SJCRH30 (cell line): ENCODE measurements around the gene AGTRAP. TPM values are rescaled to one million over a fixed set of nuclear protein-coding genes. Genes with fewer than 3 reads are reported as not detected.
A peak's percentile ranks its signal among the peaks of the same experiment; 100 is the strongest.

Source experiments
- DNase-seq, 2 experiments: peaks; one replicate each; pipeline ENCODE4 v3.0.0-alpha.2; 2015 to 2020
- H3K27ac ChIP-seq: fragments of 250-450 bp; sonication (Bioruptor Pico); 2 replicates; pipeline ENCODE4 v1.5.1; 2020; ENCODE audit warnings: mild to moderate bottlenecking, moderate library complexity
- H3K27me3 ChIP-seq: fragments of 250-450 bp; sonication (Bioruptor Pico); 2 replicates; pipeline ENCODE4 v1.5.1; 2020; ENCODE audit warnings: mild to moderate bottlenecking, moderate library complexity
- H3K36me3 ChIP-seq: fragments of 250-450 bp; sonication (Bioruptor Pico); 2 replicates; pipeline ENCODE4 v1.5.1; 2020; ENCODE audit warnings: mild to moderate bottlenecking, moderate library complexity
- H3K4me1 ChIP-seq: fragments of 250-450 bp; sonication (Bioruptor Pico); 2 replicates; pipeline ENCODE4 v1.5.1; 2020; ENCODE audit warnings: mild to moderate bottlenecking, moderate library complexity
- H3K4me3 ChIP-seq: fragments of 250-450 bp; sonication (Bioruptor Pico); 2 replicates; pipeline ENCODE4 v1.5.1; 2020; ENCODE audit warnings: mild to moderate bottlenecking, moderate library complexity
- H3K9me3 ChIP-seq: fragments of 250-450 bp; sonication (Bioruptor Pico); replicated peaks from 2 replicates; pipeline ENCODE4 v1.5.1; 2020; ENCODE audit warnings: mild to moderate bottlenecking, moderate library complexity
- total RNA-seq: library from RNA; depleted of rRNA; stranded (reverse); fragments of >200 nt; shearing (Covaris generic); gene quantifications from 2 replicates; pipeline ENCODE4 v1.2.3, GENCODE V29; 2014

AGTRAP gene
- total RNA-seq, 1 experiment from 2014 or later: 13.0 TPM

DNA sequence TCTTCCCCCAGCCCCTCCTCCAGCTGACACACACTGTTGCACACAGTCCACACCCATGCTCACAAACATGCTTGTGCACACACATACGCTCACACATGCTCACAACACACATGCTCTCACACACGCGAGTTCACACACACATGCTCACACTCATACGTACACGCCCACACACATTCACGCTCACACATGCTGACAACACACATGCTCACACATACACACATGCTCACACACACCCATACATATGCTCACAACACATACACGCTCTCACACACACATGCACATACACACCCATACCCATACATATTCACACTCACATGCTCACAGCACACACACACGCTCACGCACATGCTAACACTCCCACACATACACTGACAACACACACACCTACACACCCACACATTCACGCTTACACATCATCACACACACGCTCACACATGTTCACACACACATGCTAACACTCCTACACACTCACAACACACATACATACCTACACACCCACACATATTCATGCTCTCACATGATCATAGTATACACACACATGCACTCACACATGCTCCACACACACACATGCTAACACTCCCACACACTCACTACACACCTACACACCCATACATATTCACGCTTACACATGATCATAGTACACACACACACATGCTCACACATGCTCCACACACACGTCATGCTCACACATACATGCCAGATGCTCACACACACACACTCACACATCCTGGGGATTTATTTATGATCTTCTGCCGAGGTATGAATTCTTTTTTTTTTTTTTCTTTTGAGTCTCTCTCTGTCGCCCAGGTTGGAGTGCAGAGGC lies 33.7 kb upstream of the AGTRAP start:
- DNase-seq: no peak
- no peaks in the 10 kb centered on the region for H3K36me3 ChIP-seq
- peaks cover 27% of the 10 kb centered on the region for H3K4me1 ChIP-seq
- H3K27me3 ChIP-seq: no peaks in the 10 kb centered on the region
- H3K27ac ChIP-seq: peak overlapping the region; percentile 78; the same call in 1 of the 2 replicates
- H3K9me3 ChIP-seq: no peaks in the 10 kb centered on the region
- H3K4me3 ChIP-seq: peak overlapping the region; percentile 52

DNA sequence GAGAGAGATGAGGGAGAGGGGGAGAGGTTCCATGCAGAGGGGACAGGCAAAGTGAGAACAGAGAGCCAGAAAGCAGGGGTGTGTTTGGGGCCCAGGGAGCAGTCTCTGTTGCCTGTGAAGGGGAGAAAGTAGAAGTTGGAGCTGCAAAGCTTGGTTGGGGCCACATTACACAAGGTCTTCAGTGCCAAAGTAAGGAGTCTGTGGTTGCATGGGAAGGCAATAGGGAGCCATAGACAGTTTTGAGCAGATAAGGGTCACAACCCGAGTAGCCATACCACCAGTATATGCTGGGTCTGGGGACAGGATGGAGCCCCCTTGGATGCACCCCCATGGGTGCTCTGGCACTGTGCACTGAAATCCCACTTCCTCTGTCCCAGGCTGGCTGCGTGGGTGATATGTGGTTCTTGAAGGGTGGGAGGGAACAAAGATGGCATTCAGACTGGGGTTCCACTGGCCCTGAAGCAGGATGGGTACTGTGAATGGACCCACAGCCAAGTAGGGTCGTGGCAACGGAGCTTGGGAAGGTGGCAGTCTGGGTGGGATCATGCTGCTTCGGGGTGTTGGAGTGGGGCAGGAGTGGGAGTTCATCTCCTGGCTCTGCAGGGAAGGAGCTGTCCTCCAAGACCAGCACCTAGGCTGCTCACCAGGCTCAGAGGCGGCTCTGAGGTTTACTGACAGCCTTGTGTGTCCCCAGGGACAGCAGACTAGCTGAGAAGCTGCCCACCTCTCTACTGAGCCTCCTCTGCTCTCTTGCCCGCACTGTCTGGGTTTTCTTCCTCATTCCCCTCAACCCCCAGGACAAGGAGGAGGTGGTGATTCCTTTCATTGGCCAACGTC lies 32.4 kb upstream of the AGTRAP start:
- H3K27me3 ChIP-seq: no peaks in the 10 kb centered on the region
- no peak for DNase-seq
- H3K4me3 ChIP-seq: no peak overlapping the region
- H3K36me3 ChIP-seq: no peaks in the 10 kb centered on the region
- H3K27ac ChIP-seq: no peak overlapping the region
- peaks cover 21% of the 10 kb centered on the region for H3K4me1 ChIP-seq
- H3K9me3 ChIP-seq: no peaks in the 10 kb centered on the region

DNA sequence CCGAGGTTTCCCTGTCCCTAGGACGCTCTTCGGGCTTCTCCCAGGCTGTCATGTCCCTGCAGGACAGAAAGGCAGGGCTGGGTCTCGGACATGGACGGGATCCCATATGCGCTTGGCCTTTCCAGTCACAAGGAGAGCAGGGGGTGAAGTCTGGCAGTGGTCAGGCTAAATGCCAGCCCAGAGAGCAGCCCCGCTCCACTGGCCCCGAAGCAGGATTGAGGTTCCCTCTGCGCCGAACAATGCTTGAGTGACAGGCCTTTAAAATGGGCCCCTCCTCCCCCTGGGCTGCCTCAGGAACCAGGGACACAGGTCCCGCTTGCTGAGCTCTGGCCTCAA lies 31.8 kb upstream of the AGTRAP start:
- Histone ChIP-seq H3K27ac (no peak overlapping the region), H3K36me3 (no peaks in the 10 kb centered on the region), H3K27me3 (no peaks in the 10 kb centered on the region), H3K4me3 (no peak overlapping the region), H3K9me3 (no peaks in the 10 kb centered on the region), H3K4me1 (peaks cover 19% of the 10 kb centered on the region)
- DNase-seq: no peak

DNA sequence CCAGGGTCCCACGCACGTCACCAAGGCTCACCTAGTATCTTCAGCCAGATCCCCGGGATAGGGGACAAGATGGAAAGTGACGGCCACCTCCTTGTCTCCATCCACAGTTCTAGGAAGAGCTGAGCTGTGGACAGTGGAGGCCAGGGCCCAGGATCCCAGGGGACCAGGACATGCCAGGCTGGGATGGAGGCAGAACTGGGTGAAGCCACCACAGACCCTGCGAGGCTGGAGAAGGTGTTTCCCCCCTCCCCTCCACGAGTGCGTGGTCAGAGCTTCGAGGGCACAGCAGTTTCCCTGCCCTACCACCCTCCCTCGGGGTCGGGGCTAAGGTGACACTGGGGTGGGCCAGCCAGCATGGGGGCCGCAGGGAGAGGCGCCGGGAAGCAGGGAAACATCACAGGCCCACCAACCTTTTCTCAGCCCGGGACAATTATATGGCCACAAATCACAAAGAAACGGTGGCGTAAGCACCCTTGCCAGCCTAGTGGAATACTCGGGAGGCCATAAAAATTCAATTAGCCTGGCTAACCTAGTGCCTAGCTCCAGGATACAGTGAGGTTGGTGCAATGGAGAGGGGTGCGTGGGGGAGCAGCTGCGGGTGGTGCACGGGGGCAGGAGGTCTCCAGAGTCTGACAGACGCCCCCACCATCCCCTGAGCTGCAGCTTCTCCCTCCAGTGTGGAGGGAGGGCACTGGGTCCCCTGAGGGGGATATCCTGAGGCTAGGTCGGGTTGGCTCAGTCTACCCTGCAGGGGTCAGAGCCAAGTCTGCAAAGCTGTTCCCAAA lies 31.1 kb upstream of the AGTRAP start:
- no peak overlapping the region for H3K4me3 ChIP-seq
- H3K36me3 ChIP-seq: no peaks in the 10 kb centered on the region
- H3K27ac ChIP-seq: no peak overlapping the region
- no peaks in the 10 kb centered on the region for H3K27me3 ChIP-seq
- no peak for DNase-seq
- H3K9me3 ChIP-seq: no peaks in the 10 kb centered on the region
- peaks cover 15% of the 10 kb centered on the region for H3K4me1 ChIP-seq

DNA sequence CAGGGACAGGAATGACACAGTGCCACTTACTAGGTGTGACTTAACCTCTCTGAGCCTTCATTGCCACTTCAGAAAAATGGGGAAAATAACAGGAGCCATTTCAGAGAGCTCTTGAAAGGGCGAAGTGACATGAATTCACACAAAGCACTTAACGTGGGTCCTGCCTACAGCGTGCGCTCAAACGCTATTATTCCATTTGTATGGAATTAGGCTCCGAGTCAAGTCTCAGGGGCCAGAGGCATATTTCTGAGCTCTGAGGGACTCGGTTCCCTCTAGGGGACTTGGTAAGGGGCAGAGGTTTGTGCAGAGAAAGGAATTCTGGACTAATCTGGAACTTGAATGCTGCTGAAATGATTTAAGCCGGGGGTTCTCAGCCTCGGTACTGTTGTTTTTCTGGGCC lies 30.3 kb upstream of the AGTRAP start:
- Histone ChIP-seq H3K4me3 (no peak overlapping the region), H3K27me3 (no peaks in the 10 kb centered on the region), H3K36me3 (no peaks in the 10 kb centered on the region), H3K4me1 (peaks cover 10% of the 10 kb centered on the region), H3K27ac (no peak overlapping the region), H3K9me3 (no peaks in the 10 kb centered on the region)
- no peak for DNase-seq

DNA sequence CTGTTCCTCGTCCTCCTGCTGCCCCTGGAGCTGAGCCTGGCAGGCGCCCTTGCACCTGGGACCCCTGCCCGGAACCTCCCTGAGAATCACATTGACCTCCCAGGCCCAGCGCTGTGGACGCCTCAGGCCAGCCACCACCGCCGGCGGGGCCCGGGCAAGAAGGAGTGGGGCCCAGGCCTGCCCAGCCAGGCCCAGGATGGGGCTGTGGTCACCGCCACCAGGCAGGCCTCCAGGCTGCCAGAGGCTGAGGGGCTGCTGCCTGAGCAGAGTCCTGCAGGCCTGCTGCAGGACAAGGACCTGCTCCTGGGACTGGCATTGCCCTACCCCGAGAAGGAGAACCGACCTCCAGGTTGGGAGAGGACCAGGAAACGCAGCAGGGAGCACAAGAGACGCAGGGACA lies 29.6 kb upstream of the AGTRAP start:
- DNase-seq: no peak
- no peak overlapping the region for H3K4me3 ChIP-seq
- no peaks in the 10 kb centered on the region for H3K36me3 ChIP-seq
- H3K9me3 ChIP-seq: no peaks in the 10 kb centered on the region
- peaks cover 8% of the 10 kb centered on the region for H3K4me1 ChIP-seq
- H3K27ac ChIP-seq: no peak overlapping the region
- no peaks in the 10 kb centered on the region for H3K27me3 ChIP-seq

DNA sequence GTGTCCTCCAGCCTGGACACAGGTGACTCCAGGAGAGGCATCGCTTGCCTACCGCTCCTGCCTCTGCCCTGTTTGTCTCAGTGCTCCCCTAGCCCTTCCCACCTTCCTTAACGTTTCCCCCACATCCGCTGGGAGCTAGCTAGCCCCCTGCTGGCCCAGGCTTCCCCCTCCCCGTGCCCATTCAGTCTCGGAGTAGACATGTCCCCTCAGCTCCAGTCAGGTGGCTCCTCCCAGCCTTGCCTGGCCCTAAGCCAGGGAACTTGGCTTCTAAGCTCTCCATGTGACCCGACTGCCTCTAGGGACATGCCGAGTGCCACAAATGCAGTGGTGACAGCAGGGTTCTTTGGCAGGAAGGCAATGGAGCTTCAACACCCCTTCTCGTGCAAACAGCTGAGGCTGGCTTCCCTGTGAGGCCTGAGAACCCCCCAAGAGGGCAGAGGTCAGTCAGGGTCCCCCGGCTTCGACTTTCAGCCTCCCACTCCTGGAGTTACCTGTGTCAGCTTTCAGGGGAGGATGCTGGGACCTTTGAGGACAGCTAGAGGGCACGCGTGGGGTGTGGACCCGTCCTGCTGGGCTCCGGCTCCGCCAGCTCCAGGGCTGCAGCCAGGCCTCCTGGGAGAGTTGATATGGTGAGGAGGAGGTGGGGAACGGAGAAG lies 28.2 kb upstream of the AGTRAP start:
- DNase-seq: peak; percentile 41 to 46
- Histone ChIP-seq H3K4me1 (no peaks in the 10 kb centered on the region; the same call in 1 of the 2 replicates), H3K27me3 (no peaks in the 10 kb centered on the region), H3K27ac (no peak overlapping the region), H3K4me3 (no peak overlapping the region), H3K36me3 (no peaks in the 10 kb centered on the region), H3K9me3 (no peaks in the 10 kb centered on the region)

DNA sequence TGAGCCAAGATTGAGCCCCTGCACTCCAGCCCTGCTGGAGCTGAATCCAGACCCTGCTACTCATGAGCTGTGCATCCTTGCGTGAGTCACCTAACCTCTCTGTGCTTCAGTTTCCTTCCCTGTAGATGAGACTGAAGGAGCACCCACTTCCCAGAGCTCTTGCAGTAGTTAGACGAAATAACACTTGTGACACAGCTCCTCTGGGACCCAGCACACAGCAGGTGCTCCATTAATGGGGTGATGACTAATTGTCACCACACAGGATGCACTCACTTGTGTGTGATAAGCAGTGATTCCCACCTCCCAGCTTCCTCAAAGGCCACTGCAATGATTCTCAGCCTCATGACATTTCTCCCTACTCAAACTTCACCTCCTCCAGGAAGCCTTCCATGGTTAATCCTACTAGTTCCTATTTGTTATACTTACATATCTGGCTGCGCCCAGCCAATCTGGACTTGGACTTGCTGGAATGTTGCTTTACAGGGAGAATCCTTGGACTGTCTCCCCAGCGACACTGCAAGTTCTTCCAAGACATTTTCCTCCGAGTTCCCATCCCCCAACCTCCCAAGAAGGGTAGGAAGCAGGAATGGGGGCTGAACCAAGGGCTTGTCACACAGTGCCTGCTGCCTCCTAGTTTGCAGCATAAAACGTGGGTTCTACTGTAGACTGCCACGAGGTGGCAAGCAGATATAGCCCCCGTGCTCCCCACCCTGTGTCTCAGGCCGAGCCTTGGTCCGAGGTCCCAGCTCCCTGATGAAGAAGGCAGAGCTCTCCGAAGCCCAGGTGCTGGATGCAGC lies 27.2 kb upstream of the AGTRAP start:
- DNase-seq: no peak
- no peak overlapping the region for H3K4me3 ChIP-seq
- H3K27ac ChIP-seq: no peak overlapping the region
- no peaks in the 10 kb centered on the region for H3K27me3 ChIP-seq
- no peaks in the 10 kb centered on the region; the same call in 1 of the 2 replicates for H3K4me1 ChIP-seq
- no peaks in the 10 kb centered on the region for H3K9me3 ChIP-seq
- H3K36me3 ChIP-seq: no peaks in the 10 kb centered on the region

DNA sequence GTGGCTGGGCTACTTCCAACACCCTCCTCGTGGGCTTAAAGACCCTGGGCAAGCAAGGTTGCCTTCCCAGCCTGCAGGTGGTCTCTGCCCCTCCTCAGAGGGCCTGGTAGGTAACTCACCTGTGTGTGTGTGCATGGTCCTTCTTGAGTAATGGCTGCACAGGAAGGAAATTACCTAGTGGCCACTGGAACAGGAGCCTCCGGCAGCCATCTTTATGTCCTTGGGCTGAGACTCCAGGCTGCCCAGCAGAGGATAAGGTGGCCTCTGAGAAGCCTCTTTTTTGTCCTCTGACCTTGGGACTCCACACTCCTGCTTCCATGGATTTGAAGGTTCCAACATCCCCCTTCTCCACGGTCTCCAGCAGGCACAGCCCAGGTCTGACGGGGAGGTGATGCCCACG lies 24.4 kb upstream of the AGTRAP start:
- Histone ChIP-seq H3K4me1 (no peaks in the 10 kb centered on the region; the same call in 1 of the 2 replicates), H3K27me3 (no peaks in the 10 kb centered on the region), H3K27ac (no peak overlapping the region), H3K36me3 (no peaks in the 10 kb centered on the region), H3K9me3 (no peaks in the 10 kb centered on the region), H3K4me3 (no peak overlapping the region)
- DNase-seq: no peak

DNA sequence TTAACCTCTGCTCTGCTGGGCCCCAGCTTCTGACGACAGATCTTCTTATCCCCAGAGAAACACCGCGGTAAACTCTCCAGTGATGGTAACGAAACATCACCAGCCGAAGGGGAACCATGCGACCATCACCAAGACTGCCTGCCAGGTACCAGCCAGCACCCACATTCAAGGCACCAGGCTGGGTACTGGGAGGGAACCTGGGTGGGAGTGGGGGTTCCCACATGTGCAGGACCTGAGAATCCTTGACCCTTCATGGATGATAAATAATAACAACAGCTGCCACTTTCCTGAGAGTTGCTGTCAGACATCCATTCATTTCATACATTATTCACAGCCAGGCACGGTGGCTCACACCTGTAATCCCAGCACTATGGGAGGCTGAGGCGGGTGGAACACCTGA lies 23.7 kb upstream of the AGTRAP start:
- DNase-seq: no peak
- H3K27me3 ChIP-seq: no peaks in the 10 kb centered on the region
- H3K4me3 ChIP-seq: no peak overlapping the region
- H3K27ac ChIP-seq: no peak overlapping the region
- no peaks in the 10 kb centered on the region for H3K9me3 ChIP-seq
- no peaks in the 10 kb centered on the region; the same call in 1 of the 2 replicates for H3K4me1 ChIP-seq
- H3K36me3 ChIP-seq: no peaks in the 10 kb centered on the region

DNA sequence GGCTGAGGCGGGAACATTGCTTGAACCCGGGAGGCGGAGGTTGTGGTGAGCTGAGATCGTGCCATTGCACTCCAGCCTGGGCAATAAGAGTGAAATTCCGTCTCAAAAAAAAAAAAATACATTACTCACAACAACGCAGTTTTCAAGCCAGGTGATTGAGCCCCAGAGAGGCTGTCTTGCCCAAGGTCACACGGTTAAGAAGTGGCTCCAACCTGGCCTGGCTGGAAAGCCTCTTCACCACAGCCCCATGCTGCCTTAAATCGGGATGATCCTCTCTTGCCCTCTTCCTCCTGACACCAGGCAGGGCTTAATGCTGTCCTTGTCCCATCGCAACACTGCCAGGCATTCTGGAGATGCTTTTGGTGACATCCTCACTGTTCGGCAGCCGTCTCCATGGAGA lies 22.8 kb upstream of the AGTRAP start:
- no peak for DNase-seq
- no peak overlapping the region for H3K27ac ChIP-seq
- H3K27me3 ChIP-seq: no peaks in the 10 kb centered on the region
- H3K4me3 ChIP-seq: no peak overlapping the region
- no peaks in the 10 kb centered on the region for H3K4me1 ChIP-seq
- no peaks in the 10 kb centered on the region for H3K9me3 ChIP-seq
- H3K36me3 ChIP-seq: no peaks in the 10 kb centered on the region

DNA sequence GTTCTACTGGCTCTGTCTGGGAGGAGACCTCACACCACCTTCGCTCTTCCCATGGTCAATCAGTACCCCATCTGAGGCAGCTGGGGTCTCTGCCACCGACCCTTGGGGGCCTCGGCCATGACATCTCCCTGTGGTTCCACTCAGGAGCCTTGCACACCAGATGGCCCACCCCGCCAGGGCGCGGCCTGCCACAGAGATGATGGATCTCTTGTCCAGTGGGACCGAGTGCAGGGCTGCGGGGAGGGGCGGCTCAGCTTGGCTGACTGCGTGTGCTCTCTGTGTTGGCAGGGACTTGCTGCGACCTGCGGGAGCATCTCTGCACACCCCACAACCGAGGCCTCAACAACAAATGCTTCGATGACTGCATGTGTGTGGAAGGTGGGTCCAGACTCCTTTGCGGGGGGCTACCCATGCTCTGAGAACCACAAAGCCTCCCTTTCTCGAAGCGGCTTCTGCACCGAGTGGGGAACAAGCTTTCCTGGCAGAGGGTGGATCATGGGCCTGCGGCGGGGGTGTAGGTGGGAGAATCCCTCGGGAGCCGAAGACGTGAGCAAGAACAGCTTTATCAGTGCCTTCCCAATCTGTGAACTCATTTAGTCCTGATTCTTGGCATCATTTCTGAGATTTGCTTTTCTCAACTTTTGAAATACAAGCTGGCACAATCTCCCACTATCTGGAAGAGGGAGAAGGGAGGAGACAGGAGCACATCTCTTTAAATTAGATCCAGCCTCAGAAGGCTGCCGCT lies 20.9 kb upstream of the AGTRAP start:
- DNase-seq: no peak
- Histone ChIP-seq H3K27me3 (no peaks in the 10 kb centered on the region), H3K4me3 (no peak overlapping the region), H3K4me1 (no peaks in the 10 kb centered on the region), H3K9me3 (no peaks in the 10 kb centered on the region), H3K27ac (no peak overlapping the region), H3K36me3 (no peaks in the 10 kb centered on the region)

DNA sequence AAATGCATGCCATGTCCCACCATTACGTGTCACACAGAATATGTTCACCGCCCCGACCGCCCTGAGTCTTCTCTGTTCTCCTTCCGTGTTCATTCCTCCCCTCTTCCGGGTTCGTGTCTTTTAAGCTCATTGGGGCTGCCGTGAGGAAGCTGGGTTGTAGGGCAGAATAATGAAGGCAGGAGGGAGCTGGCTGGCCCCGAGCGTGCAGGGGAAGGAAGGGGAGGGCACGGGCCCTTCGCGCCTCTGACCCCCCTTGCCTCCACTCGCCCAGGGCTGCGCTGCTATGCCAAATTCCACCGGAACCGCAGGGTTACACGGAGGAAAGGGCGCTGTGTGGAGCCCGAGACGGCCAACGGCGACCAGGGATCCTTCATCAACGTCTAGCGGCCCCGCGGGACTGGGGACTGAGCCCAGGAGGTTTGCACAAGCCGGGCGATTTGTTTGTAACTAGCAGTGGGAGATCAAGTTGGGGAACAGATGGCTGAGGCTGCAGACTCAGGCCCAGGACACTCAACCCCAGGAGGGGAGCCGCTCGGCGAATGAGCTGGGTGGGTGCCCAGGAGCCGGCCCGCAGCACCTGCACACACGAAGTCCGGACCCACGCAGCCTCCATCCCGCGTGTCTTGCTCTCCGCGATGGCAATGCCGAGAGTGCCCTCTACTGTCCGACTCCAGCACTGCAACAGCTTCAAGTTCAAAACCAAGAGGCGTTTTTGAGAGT lies 16.5 kb upstream of the AGTRAP start:
- Histone ChIP-seq H3K4me3 (no peak overlapping the region), H3K27me3 (no peaks in the 10 kb centered on the region; the same call in 1 of the 2 replicates), H3K4me1 (no peaks in the 10 kb centered on the region), H3K9me3 (no peaks in the 10 kb centered on the region), H3K36me3 (no peaks in the 10 kb centered on the region), H3K27ac (no peak overlapping the region)
- DNase-seq: peak; percentile 54 to 73
